H9 (cell line): Measurements from ENCODE around the gene PLXND1. TPM values are rescaled to one million over a fixed set of nuclear protein-coding genes. Genes with fewer than 3 reads are reported as not detected.

Source experiments
- DNase-seq: peaks from one replicate; pipeline ENCODE4 v3.0.0-alpha.2; 2017
- H2AFZ ChIP-seq: one replicate; pipeline ENCODE4 v1.6.1; 2013; ENCODE audit warnings: mild to moderate bottlenecking, low read length, control low read depth, moderate library complexity
- H2AK5ac ChIP-seq: 2 replicates; pipeline ENCODE4 v1.6.1; 2013; ENCODE audit warnings: low read length, control low read depth, mixed read lengths; ENCODE audit not compliant: insufficient read length
- H2BK120ac ChIP-seq: one replicate; pipeline ENCODE4 v1.6.1; 2013; ENCODE audit warnings: low read depth, mild to moderate bottlenecking, low read length, control low read depth, inconsistent platforms; ENCODE audit not compliant: poor library complexity, severe bottlenecking
- H2BK12ac ChIP-seq: 2 replicates; pipeline ENCODE4 v1.6.1; 2013; ENCODE audit warnings: low read length, control low read depth, mixed read lengths, low read depth; ENCODE audit not compliant: insufficient read length
- H2BK15ac ChIP-seq: 2 replicates; pipeline ENCODE4 v1.6.1; 2013; ENCODE audit warnings: low read depth, low read length, control low read depth
- H2BK20ac ChIP-seq: one replicate; pipeline ENCODE4 v1.6.1; 2013; ENCODE audit warnings: low read depth, mild to moderate bottlenecking, low read length, control low read depth, inconsistent platforms; ENCODE audit not compliant: poor library complexity, severe bottlenecking
- H2BK5ac ChIP-seq: 2 replicates; pipeline ENCODE4 v1.6.1; 2013; ENCODE audit warnings: low read length, control low read depth, mixed read lengths; ENCODE audit not compliant: insufficient read length
- H3K14ac ChIP-seq: 2 replicates; pipeline ENCODE4 v1.6.1; 2013; ENCODE audit warnings: low read length, control low read depth; ENCODE audit not compliant: insufficient read depth
- H3K18ac ChIP-seq: 2 replicates; pipeline ENCODE4 v1.6.1; 2013; ENCODE audit warnings: low read depth, mild to moderate bottlenecking, mixed read lengths, low read length, control low read depth; ENCODE audit not compliant: insufficient read length
- H3K23ac ChIP-seq: 2 replicates; pipeline ENCODE4 v1.6.1; 2013; ENCODE audit warnings: low read length, control low read depth, mixed read lengths, low read depth; ENCODE audit not compliant: insufficient read length
- H3K23me2 ChIP-seq: 2 replicates; pipeline ENCODE4 v1.6.1; 2013; ENCODE audit warnings: low read depth, mild to moderate bottlenecking, mixed read lengths, low read length, control low read depth; ENCODE audit not compliant: insufficient read length, poor library complexity, severe bottlenecking
- H3K27ac ChIP-seq: 2 replicates; pipeline ENCODE4 v1.5.1; 2013; ENCODE audit warnings: low read length, control low read depth, mixed read lengths, low read depth; ENCODE audit not compliant: insufficient read length
- H3K27me3 ChIP-seq: 2 replicates; pipeline ENCODE4 v1.6.1; 2013; ENCODE audit warnings: low read length, control low read depth, inconsistent platforms; ENCODE audit not compliant: insufficient read depth
- H3K4ac ChIP-seq: 2 replicates; pipeline ENCODE4 v1.6.1; 2013; ENCODE audit warnings: low read depth, mild to moderate bottlenecking, control low read depth, inconsistent platforms, low read length, moderate library complexity
- H3K4me1 ChIP-seq: 2 replicates; pipeline ENCODE4 v1.6.1; 2013; ENCODE audit warnings: low read length, control low read depth, inconsistent platforms; ENCODE audit not compliant: insufficient read depth
- H3K4me2 ChIP-seq: 2 replicates; pipeline ENCODE4 v1.6.1; 2013; ENCODE audit warnings: low read length, control low read depth, mixed read lengths; ENCODE audit not compliant: insufficient read length, insufficient read depth
- H3K56ac ChIP-seq: 2 replicates; pipeline ENCODE4 v1.6.1; 2013; ENCODE audit warnings: low read depth, mild to moderate bottlenecking, mixed read lengths, low read length, control low read depth; ENCODE audit not compliant: insufficient read length
- H3K79me1 ChIP-seq: 2 replicates; pipeline ENCODE4 v1.6.1; 2013; ENCODE audit warnings: low read depth, mild to moderate bottlenecking, moderate library complexity, low read length, control low read depth, inconsistent platforms; ENCODE audit not compliant: insufficient read depth, poor library complexity, severe bottlenecking
- H3K79me2 ChIP-seq: 2 replicates; pipeline ENCODE4 v1.6.1; 2013; ENCODE audit warnings: low read length, control low read depth, inconsistent platforms; ENCODE audit not compliant: insufficient read depth
- H3K9ac ChIP-seq: 2 replicates; pipeline ENCODE4 v1.6.1; 2013; ENCODE audit warnings: low read length, control low read depth, mixed read lengths; ENCODE audit not compliant: insufficient read length; ENCODE audit errors: extremely low read depth
- H3K9me3 ChIP-seq: one replicate; pipeline ENCODE4 v1.6.1; 2013; ENCODE audit warnings: low read depth, low read length, inconsistent platforms; ENCODE audit not compliant: control insufficient read depth
- H3T11ph ChIP-seq: one replicate; pipeline ENCODE4 v1.6.1; 2013; ENCODE audit warnings: mild to moderate bottlenecking, low read length, control low read depth, inconsistent platforms
- H4K20me1 ChIP-seq: one replicate; pipeline ENCODE4 v1.6.1; 2013; ENCODE audit not compliant: control insufficient read depth, insufficient read length, insufficient read depth
- H4K5ac ChIP-seq: 2 replicates; pipeline ENCODE4 v1.6.1; 2013; ENCODE audit warnings: low read depth, mild to moderate bottlenecking, mixed read lengths, low read length, control low read depth; ENCODE audit not compliant: insufficient read length
- H4K8ac ChIP-seq: replicated peaks from 2 replicates; pipeline ENCODE4 v1.6.1; 2013; ENCODE audit warnings: low read length, control low read depth, mixed read lengths, low read depth; ENCODE audit not compliant: insufficient read length
- H4K91ac ChIP-seq: 2 replicates; pipeline ENCODE4 v1.6.1; 2013; ENCODE audit warnings: low read depth, mild to moderate bottlenecking, moderate library complexity, mixed read lengths, low read length, control low read depth; ENCODE audit not compliant: insufficient read length
- H3K27ac Mint-ChIP-seq, 3 experiments: 2 replicates in 2 of 3; 3 replicates in 1 of 3; pipeline ENCODE4 v1.8.0; 2020 to 2021; ENCODE audit warnings: mixed read lengths in 3 of 3, mild to moderate bottlenecking in 1 of 3, moderate library complexity in 1 of 3
- H3K27me3 Mint-ChIP-seq: 2 replicates; pipeline ENCODE4 v1.8.0; 2021; ENCODE audit warnings: low read depth, mild to moderate bottlenecking, moderate library complexity, mixed read lengths
- H3K36me3 Mint-ChIP-seq, 3 experiments: 2 replicates in 2 of 3; 3 replicates in 1 of 3; pipeline ENCODE4 v1.8.0; 2020 to 2021; ENCODE audit warnings: low read depth in 3 of 3, mixed read lengths in 3 of 3; ENCODE audit not compliant: insufficient read depth in 1 of 3
- H3K4me1 Mint-ChIP-seq, 2 experiments: 2 replicates each; pipeline ENCODE4 v1.8.0; 2020; ENCODE audit warnings: mixed read lengths in 2 of 2
- H3K4me3 Mint-ChIP-seq, 2 experiments: 2 replicates in 1 of 2; 3 replicates in 1 of 2; pipeline ENCODE4 v1.8.0; 2020 to 2021; ENCODE audit warnings: mild to moderate bottlenecking in 2 of 2, mixed read lengths in 2 of 2, moderate library complexity in 1 of 2
- H3K9me3 Mint-ChIP-seq, 2 experiments: 2 replicates in 1 of 2; 3 replicates in 1 of 2; pipeline ENCODE4 v1.8.0; 2020; ENCODE audit warnings: mild to moderate bottlenecking in 2 of 2, mixed read lengths in 2 of 2, moderate library complexity in 1 of 2
- WGBS: extraction: QIAGEN DNeasy Blood & Tissue Kit; methylation state at CpG from one replicate; pipeline ENCODE4 v1.1.7; 2013; ENCODE audit warnings: missing lambda C conversion rate, low lambda C conversion rate, mixed read lengths; ENCODE audit not compliant: insufficient read length; ENCODE audit errors: extremely low coverage; 5-methylcytosine and 5-hydroxymethylcytosine counted together
- total RNA-seq: library from RNA; stranded (reverse); gene quantifications from 2 replicates; pipeline ENCODE4 v1.2.1, GENCODE V29; 2021
- TF ChIP-seq, protein P1 (sequence below): fragments of 200-600 bp; sonication (generic); conservative IDR thresholded peaks from 3 replicates; pipeline ENCODE4 v1.8.0; 2021; ENCODE audit warnings: antibody characterized with exemption, mild to moderate bottlenecking

PLXND1 gene
- total RNA-seq, 1 experiment from 2014 or later = 50.9 TPM

DNA sequence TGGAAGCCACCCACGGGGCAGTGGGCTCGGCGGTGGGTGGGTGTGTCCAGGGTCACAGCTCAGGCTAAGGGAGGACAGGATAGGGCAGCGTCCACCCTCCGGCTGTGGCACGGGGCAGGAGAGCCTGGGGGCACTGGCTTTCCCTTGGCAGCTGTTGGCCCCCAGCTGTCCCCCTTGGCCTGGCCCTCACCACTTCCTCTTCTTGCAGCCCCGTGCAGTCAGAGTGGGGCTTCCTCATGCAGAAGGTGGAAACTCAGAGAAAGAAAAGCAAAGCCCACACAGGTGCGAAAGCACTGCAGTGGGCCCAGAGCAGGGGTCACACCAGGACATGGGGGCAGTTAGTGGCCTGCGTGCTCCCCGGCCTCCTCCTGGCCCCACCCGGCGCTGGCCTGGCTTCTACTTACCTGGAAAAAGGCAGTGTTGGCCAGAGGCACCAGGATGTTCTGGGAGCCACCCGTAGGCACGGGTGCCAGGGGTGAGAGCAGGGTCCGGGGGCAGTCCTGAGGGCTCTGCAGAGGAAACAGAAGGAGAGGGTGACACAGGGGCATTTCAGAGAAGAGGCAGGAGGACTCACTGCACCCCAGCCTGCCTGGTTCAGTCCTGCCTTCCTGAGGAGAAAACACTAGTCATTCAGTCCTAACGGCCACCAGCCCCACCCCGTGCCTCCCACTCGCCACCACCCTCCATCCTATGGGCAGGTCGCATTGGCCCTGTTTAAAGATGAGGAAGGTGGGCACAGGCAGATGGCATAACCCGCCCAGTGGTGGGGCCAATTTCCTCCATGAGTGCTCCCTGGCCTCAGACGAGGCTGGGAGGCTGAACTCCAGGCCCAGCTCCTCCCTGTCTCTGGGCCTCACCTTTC is 28.3 kb downstream of the PLXND1 start:
- DNase-seq = no peak
- WGBS = no CpG with 5 or more reads among the region's 21 CpGs
- TF ChIP-seq, protein P1, sequence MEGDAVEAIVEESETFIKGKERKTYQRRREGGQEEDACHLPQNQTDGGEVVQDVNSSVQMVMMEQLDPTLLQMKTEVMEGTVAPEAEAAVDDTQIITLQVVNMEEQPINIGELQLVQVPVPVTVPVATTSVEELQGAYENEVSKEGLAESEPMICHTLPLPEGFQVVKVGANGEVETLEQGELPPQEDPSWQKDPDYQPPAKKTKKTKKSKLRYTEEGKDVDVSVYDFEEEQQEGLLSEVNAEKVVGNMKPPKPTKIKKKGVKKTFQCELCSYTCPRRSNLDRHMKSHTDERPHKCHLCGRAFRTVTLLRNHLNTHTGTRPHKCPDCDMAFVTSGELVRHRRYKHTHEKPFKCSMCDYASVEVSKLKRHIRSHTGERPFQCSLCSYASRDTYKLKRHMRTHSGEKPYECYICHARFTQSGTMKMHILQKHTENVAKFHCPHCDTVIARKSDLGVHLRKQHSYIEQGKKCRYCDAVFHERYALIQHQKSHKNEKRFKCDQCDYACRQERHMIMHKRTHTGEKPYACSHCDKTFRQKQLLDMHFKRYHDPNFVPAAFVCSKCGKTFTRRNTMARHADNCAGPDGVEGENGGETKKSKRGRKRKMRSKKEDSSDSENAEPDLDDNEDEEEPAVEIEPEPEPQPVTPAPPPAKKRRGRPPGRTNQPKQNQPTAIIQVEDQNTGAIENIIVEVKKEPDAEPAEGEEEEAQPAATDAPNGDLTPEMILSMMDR = no peak
- no peak overlapping the region for H3K18ac ChIP-seq
- H2AFZ ChIP-seq = no peak overlapping the region
- no peak overlapping the region for H3K56ac ChIP-seq
- no peak overlapping the region for H2BK5ac ChIP-seq
- no peaks in the 10 kb centered on the region for H3K27me3 ChIP-seq
- H2BK20ac ChIP-seq = no peak overlapping the region
- Mint-ChIP-seq H3K27me3 (no peaks in the 10 kb centered on the region), H3K27ac (no peak overlapping the region), H3K4me3 (no peak overlapping the region), H3K4me1 (peaks cover 13 to 15% of the 10 kb centered on the region in 2 experiments), H3K36me3 (0 out of 7 replicates have a peak, but pooled peaks cover 0 to 1% (median 0%) of the 10 kb centered on the region in 3 experiments), H3K9me3 (no peaks in the 10 kb centered on the region)
- H4K91ac ChIP-seq = no peak overlapping the region
- H3K23ac ChIP-seq = no peak overlapping the region
- H3K4ac ChIP-seq = no peak overlapping the region
- H3K79me2 ChIP-seq = no peaks in the 10 kb centered on the region
- no peak overlapping the region for H3K27ac ChIP-seq
- H3K9ac ChIP-seq = no peak overlapping the region
- H3K9me3 ChIP-seq = no peaks in the 10 kb centered on the region
- no peak overlapping the region for H2BK12ac ChIP-seq
- no peak overlapping the region for H2AK5ac ChIP-seq
- H3K4me2 ChIP-seq = no peak overlapping the region
- H3K14ac ChIP-seq = no peak overlapping the region
- H3K4me1 ChIP-seq = no peaks in the 10 kb centered on the region
- no peak overlapping the region for H3T11ph ChIP-seq
- no peaks in the 10 kb centered on the region for H3K23me2 ChIP-seq
- no peak overlapping the region for H2BK120ac ChIP-seq
- no peak overlapping the region for H4K5ac ChIP-seq
- no peaks in the 10 kb centered on the region for H3K79me1 ChIP-seq
- no peaks in the 10 kb centered on the region for H4K20me1 ChIP-seq
- H4K8ac ChIP-seq = no peak overlapping the region
- no peak overlapping the region for H2BK15ac ChIP-seq
